ENCODE measurements around the gene RUNDC1.

- no peak for TF ChIP-seq YY1 (IDR thresholded peaks at IDR 0.05; ENCODE audit: low read depth)
- no peak for TF ChIP-seq RAD21 (IDR thresholded peaks at IDR 0.05; ENCODE audit: low read depth)
- no peak for TF ChIP-seq TEAD4 (IDR thresholded peaks at IDR 0.05)
- no peak for TF ChIP-seq MAX (IDR thresholded peaks at IDR 0.05)
- no peak for TF ChIP-seq CREB1 (IDR thresholded peaks at IDR 0.05; ENCODE audit: low read depth)
- no peak for TF ChIP-seq EP300 (IDR thresholded peaks at IDR 0.05; ENCODE audit: borderline replicate concordance)
- no peak for TF ChIP-seq USF1 (IDR thresholded peaks at IDR 0.05)
- no peak for TF ChIP-seq TAF1 (IDR thresholded peaks at IDR 0.05; ENCODE audit: low read depth)
- no peak for TF ChIP-seq CEBPB (IDR thresholded peaks at IDR 0.05)
- TF ChIP-seq FOXM1 (IDR thresholded peaks at IDR 0.05; ENCODE audit: borderline replicate concordance, low read depth): no peak
- no peak for TF ChIP-seq EGR1 (IDR thresholded peaks at IDR 0.05)
- TF ChIP-seq NFIC (IDR thresholded peaks at IDR 0.05): no peak
- no peak for TF ChIP-seq REST (IDR thresholded peaks at IDR 0.05; ENCODE audit: low read depth)
- TF ChIP-seq TCF12 (IDR thresholded peaks at IDR 0.05; ENCODE audit: low read depth): no peak
Observed at GRCh38 chr17:42997390-42997983, 17.1 kb downstream of the RUNDC1 start.
